Caki2 (cell line): Measurements from ENCODE around the gene PKLR. TPM values are rescaled to one million over a fixed set of nuclear protein-coding genes. Genes with fewer than 3 reads are reported as not detected.
A peak's percentile ranks its signal among the peaks of the same experiment; 100 is the strongest.

ENCODE experiments used
- DNase-seq: peaks from one replicate; pipeline ENCODE4 v3.0.0-alpha.2; 2015; ENCODE audit warnings: low read depth
- in situ Hi-C: cut with HindIII; loops from 2 replicates; pipeline ENCODE4 v1.10.0; 2016; ENCODE audit warnings: low sequenced_read_pairs, low pct_unique_long_range_greater_than_20kb, mixed read lengths
- total RNA-seq: library from RNA; depleted of rRNA; stranded (reverse); fragments of >200 nt; shearing (Covaris generic); gene quantifications from 2 replicates; pipeline ENCODE4 v1.2.3, GENCODE V29; 2014; ENCODE audit warnings: low replicate concordance

Gene PKLR
- total RNA-seq, 1 experiment from 2014 or later = not detected

- DNase-seq = no peak
- in situ Hi-C loops = no loop called here
Observed at GRCh38 chr1:155320661-155321617, 19.7 kb upstream of the PKLR start, which contains the start of gene RUSC1. Gene RUSC1 (plus strand): TSS chr1:155320894. CDS start chr1:155321774, 880 bp downstream.

GRCh38 chr1:155320252-155320651 is 19.0 kb upstream of the PKLR start:
- in situ Hi-C loops = no loop called here
- DNase-seq = no peak

GRCh38 chr1:155319536-155319935 is 18.3 kb upstream of the PKLR start:
- in situ Hi-C loops = no loop called here
- DNase-seq = no peak

- in situ Hi-C loops = no loop called here
Observed at GRCh38 chr1:155318082-155318481, 16.8 kb upstream of the PKLR start.

GRCh38 chr1:155316922-155317321 is 15.7 kb upstream of the PKLR start:
- in situ Hi-C loops = no loop called here
- no peak for DNase-seq

More at GRCh38 chr1:155318082-155318481, 16.8 kb upstream of the PKLR start:
- no peak for DNase-seq

GRCh38 chr1:155313261-155313660 is 12.0 kb upstream of the PKLR start:
- in situ Hi-C loops = no loop called here
- DNase-seq = no peak

GRCh38 chr1:155309423-155310021 is 8.3 kb upstream of the PKLR start:
- DNase-seq = no peak
- in situ Hi-C loops = no loop called here

GRCh38 chr1:155308493-155309422 is 7.5 kb upstream of the PKLR start, which contains the start of gene FDPS:
Gene FDPS (plus strand): TSS chr1:155308866. CDS start chr1:155309790, 924 bp downstream.
- peak; percentile 99 for DNase-seq

GRCh38 chr1:155307247-155307740 is 6.1 kb upstream of the PKLR start:
- peak; percentile 44 for DNase-seq
- in situ Hi-C loops = no loop called here

More at GRCh38 chr1:155308493-155309422, 7.5 kb upstream of the PKLR start, which contains the start of gene FDPS:
- in situ Hi-C loops = no loop called here

GRCh38 chr1:155305881-155306391 is 4.7 kb upstream of the PKLR start:
- in situ Hi-C loops = no loop called here
- DNase-seq = no peak

GRCh38 chr1:155304558-155305063 is 3.4 kb upstream of the PKLR start:
- in situ Hi-C loops = no loop called here
- DNase-seq = peak; percentile 52

- no peak for DNase-seq
- in situ Hi-C loops = no loop called here
Observed at GRCh38 chr1:155300553-155301329, 497 bp downstream of the PKLR start.

- in situ Hi-C loops = no loop called here
- DNase-seq = no peak
Observed at GRCh38 chr1:155300024-155300423, 1.2 kb downstream of the PKLR start.

GRCh38 chr1:155297384-155297783 is 3.9 kb downstream of the PKLR start:
- in situ Hi-C loops = no loop called here
- no peak for DNase-seq

- in situ Hi-C loops = no loop called here
- DNase-seq = no peak
Observed at GRCh38 chr1:155296661-155297060, 4.6 kb downstream of the PKLR start.

GRCh38 chr1:155295942-155296267 is 5.3 kb downstream of the PKLR start:
- in situ Hi-C loops = no loop called here
- DNase-seq = no peak
